ENCODE results near the gene PRKRA.

The PRKRA gene

GRCh38 chr2:178395295-178395694 lies 55.7 kb downstream of the PRKRA start:
- no peak for DNase-seq (ENCODE audit: low read depth)
- no peak overlapping the region for H3K4me3 ChIP-seq (ENCODE audit: low read depth, low read length)
- no peak for TF ChIP-seq CTCF (IDR thresholded peaks at IDR 0.05; ENCODE audit: control insufficient read depth, extremely low read depth, insufficient read depth)

GRCh38 chr2:178394859-178395258 lies 56.1 kb downstream of the PRKRA start:
- H3K4me3 ChIP-seq (ENCODE audit: low read depth, low read length): no peak overlapping the region
- no peak for TF ChIP-seq CTCF (IDR thresholded peaks at IDR 0.05; ENCODE audit: control insufficient read depth, extremely low read depth, insufficient read depth)
- no peak for DNase-seq (ENCODE audit: low read depth)

- no peak for DNase-seq (ENCODE audit: low read depth)
- H3K4me3 ChIP-seq (ENCODE audit: low read depth, low read length): no peak overlapping the region
- TF ChIP-seq CTCF (IDR thresholded peaks at IDR 0.05; ENCODE audit: control insufficient read depth, extremely low read depth, insufficient read depth): no peak
Observed at GRCh38 chr2:178392215-178392614, 58.8 kb downstream of the PRKRA start.

GRCh38 chr2:178391701-178392100 lies 59.3 kb downstream of the PRKRA start:
- H3K4me3 ChIP-seq (ENCODE audit: low read depth, low read length): no peak overlapping the region
- TF ChIP-seq CTCF (IDR thresholded peaks at IDR 0.05; ENCODE audit: control insufficient read depth, extremely low read depth, insufficient read depth): no peak
- DNase-seq (ENCODE audit: low read depth): no peak

- no peak for TF ChIP-seq CTCF (IDR thresholded peaks at IDR 0.05; ENCODE audit: control insufficient read depth, extremely low read depth, insufficient read depth)
- no peak overlapping the region for H3K4me3 ChIP-seq (ENCODE audit: low read depth, low read length)
- no peak for DNase-seq (ENCODE audit: low read depth)
Observed at GRCh38 chr2:178388287-178388686, 62.7 kb downstream of the PRKRA start.

- no peak for TF ChIP-seq CTCF (IDR thresholded peaks at IDR 0.05; ENCODE audit: control insufficient read depth, extremely low read depth, insufficient read depth)
- H3K4me3 ChIP-seq (ENCODE audit: low read depth, low read length): no peak overlapping the region
- no peak for DNase-seq (ENCODE audit: low read depth)
Observed at GRCh38 chr2:178386986-178387597, 63.9 kb downstream of the PRKRA start.

- no peak for DNase-seq (ENCODE audit: low read depth)
- no peak overlapping the region for H3K4me3 ChIP-seq (ENCODE audit: low read depth, low read length)
- TF ChIP-seq CTCF (IDR thresholded peaks at IDR 0.05; ENCODE audit: control insufficient read depth, extremely low read depth, insufficient read depth): no peak
Observed at GRCh38 chr2:178385595-178386148, 65.3 kb downstream of the PRKRA start.

Data from LNCaP clone FGC (cell line).